ENCODE data around the gene LIN7C. TPM values are rescaled to one million over a fixed set of nuclear protein-coding genes. Genes with fewer than 3 reads are reported as not detected.

Gene LIN7C
- total and polyA plus RNA-seq, 2 of the 8 experiments (the other 6 are each of a cell fraction or from before 2014, with no cell fraction given): 10.5 to 42.7 TPM

DNA sequence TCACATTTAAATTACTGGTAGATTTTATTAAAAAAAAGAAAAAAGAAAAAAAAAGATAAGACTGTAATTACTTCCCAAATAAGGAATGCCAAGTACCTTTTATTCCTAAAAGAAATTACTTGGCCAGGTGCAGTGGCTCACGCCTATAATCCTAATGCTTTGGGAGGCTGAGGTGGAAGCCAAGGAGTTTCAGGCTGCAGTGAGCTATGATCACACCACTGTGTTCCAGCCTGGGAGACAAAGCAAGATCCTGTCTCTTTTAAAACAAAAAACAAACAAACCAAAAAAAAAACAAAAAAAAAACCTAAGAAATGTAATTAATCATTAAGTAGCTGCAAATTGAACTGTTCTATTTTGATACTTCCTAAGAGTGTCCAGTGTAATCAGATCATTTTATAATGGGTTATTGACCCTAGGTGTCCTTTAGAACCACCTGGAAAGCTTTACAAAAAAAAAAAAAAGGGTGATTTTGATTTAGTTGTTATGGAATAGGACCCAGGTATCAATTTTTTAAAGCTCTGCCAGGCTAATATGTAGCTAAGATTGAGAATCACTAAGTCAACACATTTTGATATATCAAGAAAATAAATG lies 10.8 kb downstream of the LIN7C start:
- no peak overlapping the region for H3K27ac ChIP-seq (ENCODE audit: low read depth, low read length)
- H4K5ac ChIP-seq (ENCODE audit: insufficient read length, low read depth, low read length): no peak overlapping the region
- WGBS, 2 experiments (ENCODE audit: extremely low coverage in 1 of 2, insufficient coverage in 1 of 2, insufficient read length in 1 of 2, insufficient replicate concordance in 2 of 2, low coverage in 1 of 2, low lambda C conversion rate in 2 of 2, missing lambda C conversion rate in 1 of 2): 89% methylated on average over 1 of the region's 1 CpG; no CpG with 5 or more reads in 1 of the 2 experiments
- ChIA-PET POLR2A (ENCODE audit: partially characterized antibody) (interaction anchor here (0.6 to 1.7 kb wide), 4 partner anchors 8 to 270 kb away, joined by 3 to 5 read pairs (median 4); no protein-coding TSS in a partner anchor), CTCF (ENCODE audit: partially characterized antibody) (interaction anchor here (0.6 to 6.4 kb wide), 9 partner anchors 11 to 1937 kb away, joined by 3 to 86 read pairs (median 3); no protein-coding TSS in a partner anchor)
- no peak overlapping the region for H2AFZ ChIP-seq (ENCODE audit: low read length)
- peaks cover 0 to 16% of the 10 kb centered on the region in 2 experiments; a peak in 1 of 4 replicates for H3K79me2 ChIP-seq (ENCODE audit: control insufficient read depth in 1 of 2, insufficient read depth in 2 of 2, low read length in 2 of 2)
- no peak overlapping the region for H3K56ac ChIP-seq (replicated peaks; ENCODE audit: insufficient read length, low read depth, low read length)
- no peaks in the 10 kb centered on the region for H3K27me3 ChIP-seq (replicated peaks in 1 of 4; ENCODE audit: control insufficient read depth in 3 of 4, extremely low read depth in 1 of 4, insufficient read depth in 3 of 4, low read length in 3 of 4)
- no peak overlapping the region for H2BK15ac ChIP-seq (ENCODE audit: low read length)
- no peak overlapping the region for H3K14ac ChIP-seq (ENCODE audit: insufficient read length)
- no peak overlapping the region for H4K91ac ChIP-seq (replicated peaks; ENCODE audit: insufficient read length, low read length)
- no peak overlapping the region for H3K4ac ChIP-seq (replicated peaks; ENCODE audit: insufficient read length, low read depth, low read length)
- no peak overlapping the region for H3K9ac ChIP-seq (replicated peaks in 1 of 4; ENCODE audit: extremely low read depth in 1 of 4, low read depth in 3 of 4, low read length in 3 of 4)
- H4K8ac ChIP-seq (ENCODE audit: extremely low read depth, insufficient read depth, low read length): no peak overlapping the region
- no peak overlapping the region for H2BK20ac ChIP-seq (ENCODE audit: low read length)
- H2AK5ac ChIP-seq (ENCODE audit: low read depth, low read length): no peak overlapping the region
- no peaks in the 10 kb centered on the region for H3K4me1 ChIP-seq (replicated peaks in 1 of 4; ENCODE audit: control insufficient read depth in 3 of 4, insufficient read depth in 4 of 4, low read length in 3 of 4)
- no peak for DNase-seq (ENCODE audit: low read depth in 1 of 2, low spot score in 2 of 2)
- no peak overlapping the region for H3K4me3 ChIP-seq (ENCODE audit: extremely low read depth in 1 of 4, insufficient read depth in 2 of 4, low read depth in 3 of 4, low read length in 4 of 4)
- H3K23me2 ChIP-seq (ENCODE audit: low read depth, low read length): no peaks in the 10 kb centered on the region
- H3K36me3 ChIP-seq (ENCODE audit: control insufficient read depth in 2 of 4, insufficient read depth in 4 of 4, low read length in 3 of 4): peaks cover 9 to 58% (median 23%) of the 10 kb centered on the region in 4 experiments
- no peak overlapping the region for H2BK5ac ChIP-seq (ENCODE audit: low read depth, low read length)
- H4K20me1 ChIP-seq (replicated peaks in 1 of 2; ENCODE audit: control insufficient read depth in 1 of 2, insufficient read depth in 2 of 2, low read length in 2 of 2): peaks cover 0 to 3% of the 10 kb centered on the region in 2 experiments
- no peak overlapping the region for H2BK120ac ChIP-seq (replicated peaks; ENCODE audit: low read depth, low read length)
- H3K23ac ChIP-seq (ENCODE audit: insufficient read length): no peak overlapping the region
- no peaks in the 10 kb centered on the region for H3K79me1 ChIP-seq (ENCODE audit: low read depth, low read length)
- no peak overlapping the region for H3K18ac ChIP-seq (ENCODE audit: extremely low read depth, low read length)
- H3K9me3 ChIP-seq (ENCODE audit: insufficient read depth in 2 of 2, low read depth in 1 of 2, low read length in 1 of 2): no peaks in the 10 kb centered on the region
- no peak overlapping the region for H2BK12ac ChIP-seq (ENCODE audit: low read depth, low read length)
- FAIRE-seq: no peak
- no peak overlapping the region for H3K4me2 ChIP-seq (ENCODE audit: insufficient read depth in 1 of 2, low read depth in 2 of 2, low read length in 2 of 2)
- no peak for TF ChIP-seq PHF8 (conservative IDR thresholded peaks at IDR 0.05; ENCODE audit: low read depth, low read length)
- no peak for TF ChIP-seq POLR2AphosphoS5 (IDR thresholded peaks at IDR 0.05; ENCODE audit: low read depth, low read length)
- no peak for TF ChIP-seq RFX5 (IDR thresholded peaks at IDR 0.05; ENCODE audit: borderline replicate concordance, low read depth, low read length)
- TF ChIP-seq CHD2 (IDR thresholded peaks at IDR 0.05; ENCODE audit: low read length): no peak
- no peak for TF ChIP-seq SIN3A (conservative IDR thresholded peaks at IDR 0.05 in 1 of 2, IDR thresholded peaks at IDR 0.05 in 1 of 2; ENCODE audit: low read depth in 1 of 2, low read length in 2 of 2)
- no peak for TF ChIP-seq TBP (IDR thresholded peaks at IDR 0.05; ENCODE audit: low read depth, low read length)
- no peak for TF ChIP-seq ZNF274 (IDR thresholded peaks at IDR 0.05; ENCODE audit: borderline replicate concordance, extremely low read depth, low read length)
- no peak for TF ChIP-seq FOSL1 (IDR thresholded peaks at IDR 0.05; ENCODE audit: insufficient read depth, low read depth, low read length)
- TF ChIP-seq RNF2 (IDR thresholded peaks at IDR 0.05; ENCODE audit: borderline replicate concordance, low read depth, low read length, missing control alignments, poor library complexity, severe bottlenecking): no peak
- TF ChIP-seq, protein P1, sequence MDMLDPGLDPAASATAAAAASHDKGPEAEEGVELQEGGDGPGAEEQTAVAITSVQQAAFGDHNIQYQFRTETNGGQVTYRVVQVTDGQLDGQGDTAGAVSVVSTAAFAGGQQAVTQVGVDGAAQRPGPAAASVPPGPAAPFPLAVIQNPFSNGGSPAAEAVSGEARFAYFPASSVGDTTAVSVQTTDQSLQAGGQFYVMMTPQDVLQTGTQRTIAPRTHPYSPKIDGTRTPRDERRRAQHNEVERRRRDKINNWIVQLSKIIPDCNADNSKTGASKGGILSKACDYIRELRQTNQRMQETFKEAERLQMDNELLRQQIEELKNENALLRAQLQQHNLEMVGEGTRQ (IDR thresholded peaks at IDR 0.05; ENCODE audit: low read length): no peak
- TF ChIP-seq MAFK (IDR thresholded peaks at IDR 0.05; ENCODE audit: low read depth, low read length): no peak
- no peak for TF ChIP-seq SIX5 (IDR thresholded peaks at IDR 0.05; ENCODE audit: low read depth, low read length)
